Fibroblast of lung (primary cell): Measurements from ENCODE around the gene MRPS34. TPM values are rescaled to one million over a fixed set of nuclear protein-coding genes. Genes with fewer than 3 reads are reported as not detected.

Source experiments
- DNase-seq, 2 donors: peaks; one replicate each; pipeline versions ENCODE4 v3.0.0 to v3.0.0-alpha.2; 2010; ENCODE audit warnings: low read depth in 2 of 2
- H2AFZ ChIP-seq: 2 replicates; pipeline ENCODE4 v1.5.1; 2012; ENCODE audit warnings: low read length, control low read depth, inconsistent platforms
- H3K27ac ChIP-seq: 2 replicates; pipeline ENCODE4 v1.5.1; 2011; ENCODE audit warnings: low read length, control low read depth; ENCODE audit not compliant: insufficient read depth
- H3K27me3 ChIP-seq: 2 replicates; pipeline ENCODE4 v1.5.1; 2011; ENCODE audit warnings: mild to moderate bottlenecking, low read length; ENCODE audit not compliant: control insufficient read depth, insufficient read depth
- H3K36me3 ChIP-seq: 2 replicates; pipeline ENCODE4 v1.5.1; 2011; ENCODE audit warnings: low read length; ENCODE audit not compliant: control insufficient read depth, insufficient read depth
- H3K4me1 ChIP-seq: 2 replicates; pipeline ENCODE4 v1.5.1; 2011; ENCODE audit warnings: low read length; ENCODE audit not compliant: control insufficient read depth, insufficient read depth; ENCODE audit errors: extremely low read depth
- H3K4me2 ChIP-seq: 2 replicates; pipeline ENCODE4 v1.5.1; 2011; ENCODE audit warnings: low read length, control low read depth; ENCODE audit not compliant: insufficient read depth; ENCODE audit errors: extremely low read depth
- H3K4me3 ChIP-seq, 4 experiments: fragments of 200-600 bp in 1 of 4; sonication (generic) in 1 of 4; replicated peaks in 1 of 4; 2 replicates each; pipeline ENCODE4 v1.5.1; 2011 to 2016; ENCODE audit warnings: low read length in 4 of 4, low read depth in 3 of 4, mild to moderate bottlenecking in 3 of 4, control low read depth in 2 of 4, inconsistent platforms in 1 of 4, mixed read lengths in 1 of 4; ENCODE audit not compliant: insufficient read depth in 1 of 4; ENCODE audit errors: control extremely low read depth in 1 of 4
- H3K79me2 ChIP-seq: 2 replicates; pipeline ENCODE4 v1.5.1; 2012; ENCODE audit warnings: mild to moderate bottlenecking, low read length, inconsistent platforms; ENCODE audit not compliant: control insufficient read depth, insufficient read depth
- H3K9ac ChIP-seq: 2 replicates; pipeline ENCODE4 v1.5.1; 2011; ENCODE audit warnings: mild to moderate bottlenecking, low read length, control low read depth; ENCODE audit not compliant: insufficient read depth
- H3K9me3 ChIP-seq: 2 replicates; pipeline ENCODE4 v1.5.1; 2012; ENCODE audit warnings: low read depth, low read length; ENCODE audit not compliant: control insufficient read depth, insufficient read depth
- H4K20me1 ChIP-seq: 2 replicates; pipeline ENCODE4 v1.5.1; 2011; ENCODE audit warnings: low read length; ENCODE audit not compliant: control insufficient read depth, insufficient read depth; ENCODE audit errors: extremely low read depth
- CTCF ChIP-seq, 2 donors: IDR thresholded peaks in 1 of 2; conservative IDR thresholded peaks in 1 of 2; 1 replicate in 1 of 2; 2 replicates in 1 of 2; pipeline ENCODE4 v1.5.1; 2011 to 2012; ENCODE audit warnings: low read length in 2 of 2, control low read depth in 1 of 2, inconsistent platforms in 1 of 2, low read depth in 1 of 2, mild to moderate bottlenecking in 1 of 2
- EZH2 ChIP-seq: IDR thresholded peaks from 2 replicates; pipeline ENCODE4 v1.5.1; 2012; ENCODE audit warnings: low read length, control low read depth, mild to moderate bottlenecking; ENCODE audit errors: missing control alignments
- polyA plus RNA-seq, 2 donors: library from polyadenylated mRNA; depleted of rRNA in 1 of 2; stranded (reverse) in 1 of 2; unstranded in 1 of 2; fragments of >200 nt; gene quantifications; 2 replicates each; pipeline ENCODE4 v1.2.1, GENCODE V29; 2011 to 2012; ENCODE audit warnings: missing spikeins in 1 of 2
- total RNA-seq: library from RNA; depleted of rRNA; stranded (reverse); fragments of >200 nt; gene quantifications from 2 replicates; pipeline ENCODE4 v1.2.1, GENCODE V29; 2014

MRPS34 gene
- total and polyA plus RNA-seq, 2 donors (not counting 1 experiment from before 2014, with no cell fraction given), result 40.1 to 74.3 TPM

GRCh38 chr16:1810536-1810935 is 37.6 kb upstream of the MRPS34 start:
- Histone ChIP-seq H3K36me3 (peaks cover 7% of the 10 kb centered on the region), H3K4me2 (no peak overlapping the region), H3K27ac (no peak overlapping the region), H3K4me3 (no peak overlapping the region), H3K4me1 (peaks cover 3% of the 10 kb centered on the region), H3K9ac (no peak overlapping the region), H2AFZ (no peak overlapping the region), H3K27me3 (no peaks in the 10 kb centered on the region), H4K20me1 (no peaks in the 10 kb centered on the region), H3K79me2 (no peaks in the 10 kb centered on the region), H3K9me3 (no peaks in the 10 kb centered on the region)
- TF ChIP-seq CTCF (conservative IDR thresholded peaks at IDR 0.05 in 1 of 2, IDR thresholded peaks at IDR 0.05 in 1 of 2; ENCODE audit: low read depth in 1 of 2, low read length in 2 of 2), result no peak
- TF ChIP-seq EZH2, result no peak
- DNase-seq, result no peak

GRCh38 chr16:1810106-1810505 is 37.2 kb upstream of the MRPS34 start:
- TF ChIP-seq EZH2, result no peak
- TF ChIP-seq CTCF (conservative IDR thresholded peaks at IDR 0.05 in 1 of 2, IDR thresholded peaks at IDR 0.05 in 1 of 2; ENCODE audit: low read depth in 1 of 2, low read length in 2 of 2), result no peak
- no peak overlapping the region for H3K27ac ChIP-seq
- H3K9ac ChIP-seq, result no peak overlapping the region
- H3K79me2 ChIP-seq, result no peaks in the 10 kb centered on the region
- no peak for DNase-seq
- H3K4me3 ChIP-seq, result no peak overlapping the region
- peaks cover 3% of the 10 kb centered on the region for H3K4me1 ChIP-seq
- no peak overlapping the region for H3K4me2 ChIP-seq
- H3K9me3 ChIP-seq, result no peaks in the 10 kb centered on the region
- H3K36me3 ChIP-seq, result peaks cover 5% of the 10 kb centered on the region
- no peaks in the 10 kb centered on the region for H3K27me3 ChIP-seq
- H4K20me1 ChIP-seq, result no peaks in the 10 kb centered on the region
- H2AFZ ChIP-seq, result no peak overlapping the region

GRCh38 chr16:1809281-1809801 is 36.4 kb upstream of the MRPS34 start:
- TF ChIP-seq CTCF (conservative IDR thresholded peaks at IDR 0.05 in 1 of 2, IDR thresholded peaks at IDR 0.05 in 1 of 2; ENCODE audit: low read depth in 1 of 2, low read length in 2 of 2), result no peak
- no peak for TF ChIP-seq EZH2
- Histone ChIP-seq H3K9me3 (no peaks in the 10 kb centered on the region), H4K20me1 (no peaks in the 10 kb centered on the region), H3K4me2 (no peak overlapping the region), H3K4me3 (no peak overlapping the region), H3K9ac (no peak overlapping the region), H3K36me3 (peaks cover 5% of the 10 kb centered on the region), H3K27ac (no peak overlapping the region), H2AFZ (no peak overlapping the region), H3K27me3 (no peaks in the 10 kb centered on the region), H3K4me1 (peaks cover 3% of the 10 kb centered on the region), H3K79me2 (no peaks in the 10 kb centered on the region)
- DNase-seq, result no peak
